ENCODE results near the gene DIP2C. TPM values are rescaled to one million over a fixed set of nuclear protein-coding genes. Genes with fewer than 3 reads are reported as not detected.
A peak's percentile ranks its signal among the peaks of the same experiment; 100 is the strongest.

Gene DIP2C
- total and polyA plus RNA-seq, 7 experiments from 2014 or later: 1.1 to 8.7 (median 4.5) TPM

GRCh38 chr10:531541-531940 is 157.9 kb downstream of the DIP2C start:
- POLR2A ChIA-PET: no interaction called here
- Histone ChIP-seq H3K4me1 (ENCODE audit: control insufficient read depth in 2 of 2, insufficient read depth in 2 of 2, low read length in 2 of 2) (no peaks in the 10 kb centered on the region), H3K4me3 (ENCODE audit: low read length) (no peak overlapping the region), H3K36me3 (ENCODE audit: control insufficient read depth in 2 of 3, insufficient read depth in 3 of 3, low read length in 3 of 3) (no peaks in the 10 kb centered on the region), H3K27me3 (ENCODE audit: control insufficient read depth in 2 of 2, insufficient read depth in 2 of 2, low read length in 2 of 2) (no peaks in the 10 kb centered on the region), H3K27ac (ENCODE audit: low read depth, low read length) (no peak overlapping the region), H3K9me3 (ENCODE audit: control insufficient read depth in 2 of 3, low read length in 3 of 3) (no peaks in the 10 kb centered on the region)
- intact Hi-C loops (cut with micrococcal nuclease): no loop called here
- CTCF ChIA-PET: no interaction called here
- Mint-ChIP-seq H3K4me3 (no peak overlapping the region), H3K27me3 (peaks cover 0 to 9% (median 4%) of the 10 kb centered on the region in 5 donors), H3K36me3 (no peaks in the 10 kb centered on the region), H3K4me1 (no peaks in the 10 kb centered on the region), H3K9me3 (peaks cover 0 to 1% (median 0%) of the 10 kb centered on the region in 11 donors), H3K27ac (no peak overlapping the region)
- no peak for DNase-seq
- no peak for ATAC-seq

GRCh38 chr10:530717-531116 is 158.8 kb downstream of the DIP2C start:
- CTCF ChIA-PET: no interaction called here
- Histone ChIP-seq H3K36me3 (ENCODE audit: control insufficient read depth in 2 of 3, insufficient read depth in 3 of 3, low read length in 3 of 3) (no peaks in the 10 kb centered on the region), H3K27me3 (ENCODE audit: control insufficient read depth in 2 of 2, insufficient read depth in 2 of 2, low read length in 2 of 2) (no peaks in the 10 kb centered on the region), H3K27ac (ENCODE audit: low read depth, low read length) (no peak overlapping the region), H3K4me1 (ENCODE audit: control insufficient read depth in 2 of 2, insufficient read depth in 2 of 2, low read length in 2 of 2) (no peaks in the 10 kb centered on the region), H3K4me3 (ENCODE audit: low read length) (no peak overlapping the region), H3K9me3 (ENCODE audit: control insufficient read depth in 2 of 3, low read length in 3 of 3) (no peaks in the 10 kb centered on the region)
- no peak overlapping the region for H3K27ac Mint-ChIP-seq
- H3K36me3 Mint-ChIP-seq: no peaks in the 10 kb centered on the region
- peaks cover 0 to 1% (median 0%) of the 10 kb centered on the region in 11 donors for H3K9me3 Mint-ChIP-seq
- POLR2A ChIA-PET: no interaction called here
- peaks cover 0 to 4% (median 0%) of the 10 kb centered on the region in 5 donors for H3K27me3 Mint-ChIP-seq
- ATAC-seq (no peak), DNase-seq (peak in 4 of 9 donors; percentile 13 to 28 (median 16))
- intact Hi-C loops (cut with micrococcal nuclease): no loop called here
- H3K4me1 Mint-ChIP-seq: no peaks in the 10 kb centered on the region
- no peak overlapping the region for H3K4me3 Mint-ChIP-seq

- POLR2A ChIA-PET: no interaction called here
- CTCF ChIA-PET: no interaction called here
- no peak for ATAC-seq
- intact Hi-C loops (cut with micrococcal nuclease): no loop called here
- Histone ChIP-seq H3K36me3 (ENCODE audit: control insufficient read depth in 2 of 3, insufficient read depth in 3 of 3, low read length in 3 of 3) (no peaks in the 10 kb centered on the region), H3K9me3 (ENCODE audit: control insufficient read depth in 2 of 3, low read length in 3 of 3) (no peaks in the 10 kb centered on the region), H3K27ac (ENCODE audit: low read depth, low read length) (no peak overlapping the region), H3K4me1 (ENCODE audit: control insufficient read depth in 2 of 2, insufficient read depth in 2 of 2, low read length in 2 of 2) (no peaks in the 10 kb centered on the region), H3K4me3 (ENCODE audit: low read length) (no peak overlapping the region), H3K27me3 (ENCODE audit: control insufficient read depth in 2 of 2, insufficient read depth in 2 of 2, low read length in 2 of 2) (no peaks in the 10 kb centered on the region)
- peaks cover 0 to 4% (median under 1%) of the 10 kb centered on the region in 5 donors for H3K27me3 Mint-ChIP-seq
- H3K4me3 Mint-ChIP-seq: no peak overlapping the region
- no peak overlapping the region for H3K27ac Mint-ChIP-seq
- no peaks in the 10 kb centered on the region for H3K4me1 Mint-ChIP-seq
- no peak for DNase-seq
- H3K9me3 Mint-ChIP-seq: peaks cover 0 to 1% (median 0%) of the 10 kb centered on the region in 11 donors
- H3K36me3 Mint-ChIP-seq: no peaks in the 10 kb centered on the region
Observed at GRCh38 chr10:529468-530230, 159.8 kb downstream of the DIP2C start.

- H3K4me1 ChIP-seq (ENCODE audit: control insufficient read depth in 2 of 2, insufficient read depth in 2 of 2, low read length in 2 of 2): no peaks in the 10 kb centered on the region
- Mint-ChIP-seq H3K4me3 (no peak overlapping the region), H3K9me3 (peaks cover 0 to 1% (median 0%) of the 10 kb centered on the region in 11 donors), H3K27me3 (peaks cover 0 to 4% (median 2%) of the 10 kb centered on the region in 5 donors), H3K4me1 (no peaks in the 10 kb centered on the region), H3K27ac (peak overlapping the region in 1 of 9 donors; percentile 33), H3K36me3 (no peaks in the 10 kb centered on the region)
- DNase-seq (no peak), ATAC-seq (no peak)
- H3K9me3 ChIP-seq (ENCODE audit: control insufficient read depth in 2 of 3, low read length in 3 of 3): no peaks in the 10 kb centered on the region
- POLR2A ChIA-PET: no interaction called here
- no peak overlapping the region for H3K4me3 ChIP-seq (ENCODE audit: low read length)
- H3K27me3 ChIP-seq (ENCODE audit: control insufficient read depth in 2 of 2, insufficient read depth in 2 of 2, low read length in 2 of 2): no peaks in the 10 kb centered on the region
- CTCF ChIA-PET: no interaction called here
- H3K27ac ChIP-seq (ENCODE audit: low read depth, low read length): no peak overlapping the region
- intact Hi-C loops (cut with micrococcal nuclease): no loop called here
- no peaks in the 10 kb centered on the region for H3K36me3 ChIP-seq (ENCODE audit: control insufficient read depth in 2 of 3, insufficient read depth in 3 of 3, low read length in 3 of 3)
Observed at GRCh38 chr10:528173-529165, 161.0 kb downstream of the DIP2C start.

GRCh38 chr10:527416-527815 is 162.1 kb downstream of the DIP2C start:
- H3K36me3 Mint-ChIP-seq: no peaks in the 10 kb centered on the region
- ATAC-seq: no peak
- H3K27me3 Mint-ChIP-seq: peaks cover 2 to 9% (median 6%) of the 10 kb centered on the region in 5 donors
- H3K4me1 ChIP-seq (ENCODE audit: control insufficient read depth in 2 of 2, insufficient read depth in 2 of 2, low read length in 2 of 2): no peaks in the 10 kb centered on the region
- CTCF ChIA-PET: no interaction called here
- POLR2A ChIA-PET: no interaction called here
- H3K9me3 ChIP-seq (ENCODE audit: control insufficient read depth in 2 of 3, low read length in 3 of 3): no peaks in the 10 kb centered on the region
- DNase-seq: no peak
- no peaks in the 10 kb centered on the region for H3K4me1 Mint-ChIP-seq
- H3K36me3 ChIP-seq (ENCODE audit: control insufficient read depth in 2 of 3, insufficient read depth in 3 of 3, low read length in 3 of 3): no peaks in the 10 kb centered on the region
- intact Hi-C loops (cut with micrococcal nuclease): no loop called here
- no peak overlapping the region for H3K4me3 Mint-ChIP-seq
- no peak overlapping the region for H3K27ac ChIP-seq (ENCODE audit: low read depth, low read length)
- H3K27me3 ChIP-seq (ENCODE audit: control insufficient read depth in 2 of 2, insufficient read depth in 2 of 2, low read length in 2 of 2): no peaks in the 10 kb centered on the region
- no peak overlapping the region for H3K4me3 ChIP-seq (ENCODE audit: low read length)
- no peak overlapping the region for H3K27ac Mint-ChIP-seq
- H3K9me3 Mint-ChIP-seq: peaks cover 0 to 1% (median 0%) of the 10 kb centered on the region in 11 donors

- H3K9me3 ChIP-seq (ENCODE audit: control insufficient read depth in 2 of 3, low read length in 3 of 3): no peaks in the 10 kb centered on the region
- no peak overlapping the region for H3K27ac ChIP-seq (ENCODE audit: low read depth, low read length)
- Mint-ChIP-seq H3K4me3 (no peak overlapping the region), H3K9me3 (peaks cover 0 to 1% (median 0%) of the 10 kb centered on the region in 11 donors), H3K4me1 (no peaks in the 10 kb centered on the region), H3K27ac (no peak overlapping the region), H3K27me3 (peaks cover 2 to 9% (median 6%) of the 10 kb centered on the region in 5 donors), H3K36me3 (no peaks in the 10 kb centered on the region)
- H3K4me3 ChIP-seq (ENCODE audit: low read length): no peak overlapping the region
- H3K4me1 ChIP-seq (ENCODE audit: control insufficient read depth in 2 of 2, insufficient read depth in 2 of 2, low read length in 2 of 2): no peaks in the 10 kb centered on the region
- H3K27me3 ChIP-seq (ENCODE audit: control insufficient read depth in 2 of 2, insufficient read depth in 2 of 2, low read length in 2 of 2): no peaks in the 10 kb centered on the region
- no peak for ATAC-seq
- no peak for DNase-seq
- CTCF ChIA-PET: no interaction called here
- H3K36me3 ChIP-seq (ENCODE audit: control insufficient read depth in 2 of 3, insufficient read depth in 3 of 3, low read length in 3 of 3): no peaks in the 10 kb centered on the region
- intact Hi-C loops (cut with micrococcal nuclease): no loop called here
- POLR2A ChIA-PET: no interaction called here
Observed at GRCh38 chr10:526651-527312, 162.7 kb downstream of the DIP2C start.
